HUDEP-2 (cell line): ENCODE data around the gene R3HDM1.
"Not testable (repeated sequence)": the region's sequence is repeated elsewhere in the genome, so short reads cannot be mapped to it uniquely, and the experiment has no call there.

Source experiments
- DNase-seq, 76 experiments: peaks; one replicate each; lab custom pipeline; 2025; ENCODE audit not compliant: unreplicated experiment in 76 of 76; lab: John Stamatoyannopoulos, UW

The R3HDM1 gene

DNA sequence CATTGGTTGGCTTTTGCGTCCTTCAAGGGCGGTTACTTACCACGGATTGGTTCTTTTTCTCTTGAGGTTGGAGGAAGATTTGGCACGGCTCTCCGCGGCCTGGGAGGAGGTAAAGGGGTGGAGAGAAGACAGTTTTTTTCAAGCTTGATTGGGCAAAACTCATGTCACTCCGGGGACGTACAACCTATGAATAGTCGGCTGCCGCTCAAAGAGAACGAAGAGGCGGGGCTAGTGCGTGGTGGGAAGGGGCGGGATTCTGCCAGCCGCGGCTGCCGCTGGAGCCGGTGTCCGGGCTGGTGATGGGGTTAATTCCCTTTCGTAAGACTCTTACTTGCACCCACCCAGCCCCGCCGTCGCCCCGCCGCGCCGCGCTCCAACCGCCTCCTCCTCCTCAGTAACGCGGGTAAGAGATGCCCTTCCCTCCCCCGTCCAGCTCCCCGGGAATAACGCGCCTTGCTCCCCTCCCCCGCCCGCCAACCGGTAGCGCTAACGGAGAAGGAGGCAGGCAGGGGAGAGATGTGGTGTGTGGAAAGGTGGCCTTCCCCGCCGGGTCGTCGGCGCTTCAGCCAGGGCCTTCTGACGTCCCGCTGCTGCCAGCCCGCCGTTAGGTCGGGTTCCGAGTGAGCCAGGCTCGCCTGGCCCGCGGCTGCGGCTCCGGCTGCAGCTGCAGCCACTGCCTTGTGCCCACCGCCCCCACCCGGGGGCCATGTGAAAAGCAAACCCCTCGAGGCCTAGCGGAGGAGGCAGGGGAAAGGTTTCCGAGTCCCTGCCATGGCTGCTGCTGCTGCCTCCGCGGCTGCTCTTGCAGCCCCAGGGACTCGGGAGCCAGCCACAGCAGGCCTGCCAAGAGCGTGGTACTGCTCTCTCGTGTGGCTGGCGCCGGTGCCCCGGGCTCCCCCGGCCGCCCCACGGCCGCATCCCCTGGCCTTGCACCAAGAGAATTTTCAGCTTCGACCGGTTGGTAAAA, at the start of gene R3HDM1:
Gene R3HDM1, plus strand, starts transcription at position 254 of the 967 bp plus-strand sequence. CDS start 73,362 bp downstream, outside the sequence.
- peak; percentile 46 to 99 (median 96) for DNase-seq

- no peak for DNase-seq
Observed at GRCh38 chr2:135485441-135485840, 45.8 kb upstream of the R3HDM1 start.

GRCh38 chr2:135490376-135490775, 40.9 kb upstream of the R3HDM1 start:
- no peak for DNase-seq

DNA sequence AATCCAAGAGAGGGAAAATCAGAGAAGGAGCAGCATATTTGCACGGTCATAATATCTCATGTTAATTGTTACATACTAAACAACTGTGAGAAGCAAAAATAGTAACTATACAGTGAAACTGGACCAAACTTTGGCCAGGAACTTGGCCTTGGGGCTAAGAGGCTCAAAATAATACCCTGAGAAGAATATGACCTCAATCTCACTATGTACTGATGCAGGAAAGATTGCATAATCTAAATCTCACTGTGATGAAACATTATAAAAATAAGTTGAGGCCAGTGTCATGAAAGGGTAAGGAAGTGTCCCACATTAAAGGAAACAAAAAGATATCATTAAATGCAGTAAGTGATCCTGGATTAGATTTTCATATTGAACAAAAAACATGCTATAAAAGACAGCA, 36.8 kb upstream of the R3HDM1 start:
- no peak for DNase-seq

DNA sequence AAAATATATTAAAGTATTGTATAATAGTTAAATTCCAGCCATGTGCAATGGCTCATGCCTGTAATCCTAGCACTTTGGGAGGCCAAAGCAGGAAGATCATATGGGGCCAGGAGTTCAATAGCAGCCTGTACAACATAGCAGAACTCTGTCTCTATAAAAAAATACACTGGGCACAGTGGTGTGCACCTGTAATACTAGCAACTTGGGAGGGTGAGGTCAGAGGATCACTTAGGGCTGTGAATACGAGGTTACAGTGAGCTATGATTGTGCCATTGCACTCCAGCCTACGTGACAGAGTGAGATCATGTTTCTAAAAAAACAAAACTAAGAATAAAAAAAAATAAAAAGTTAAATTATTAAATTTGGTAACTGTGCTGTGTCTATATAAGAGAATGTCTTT, 36.4 kb upstream of the R3HDM1 start:
- DNase-seq = no peak

DNA sequence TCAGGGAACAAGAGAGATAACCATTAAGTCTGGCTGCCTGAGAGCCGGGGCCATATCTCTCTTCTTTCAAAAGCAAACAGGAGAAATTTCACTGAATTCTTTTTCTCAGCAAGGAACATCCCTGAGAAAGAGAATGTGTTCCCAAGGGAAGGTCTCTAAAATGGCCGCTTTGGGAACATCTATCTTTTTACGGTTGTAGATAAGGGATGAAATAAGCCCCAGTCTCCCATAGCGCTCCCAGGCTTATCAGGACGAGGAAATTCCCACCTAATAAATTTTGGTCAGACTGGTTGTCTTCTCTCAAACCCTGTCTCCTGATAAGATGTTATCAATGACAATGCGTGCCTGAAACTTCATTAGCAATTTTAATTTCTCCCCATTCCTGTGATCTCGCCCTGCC, 32.7 kb upstream of the R3HDM1 start:
- DNase-seq = not testable (repeated sequence)

DNA sequence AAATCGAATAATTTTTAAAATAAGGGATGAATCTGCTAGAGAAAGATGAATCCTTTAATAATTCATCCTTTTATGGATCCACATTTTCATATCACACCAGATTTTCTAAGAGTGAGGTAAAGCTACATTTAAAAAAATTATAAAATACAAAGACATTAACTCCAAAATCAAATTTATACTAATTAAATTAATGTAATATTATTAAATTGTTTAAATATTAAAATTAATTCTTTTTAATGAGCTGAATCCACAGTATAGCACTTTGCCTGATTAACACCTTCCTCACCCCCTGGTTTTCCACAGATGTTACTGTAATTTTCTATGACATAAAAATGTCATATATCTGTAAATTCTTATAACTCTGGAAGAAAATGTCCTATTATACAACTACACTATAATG, 26.5 kb upstream of the R3HDM1 start:
- no peak for DNase-seq

GRCh38 chr2:135510577-135510976, 20.7 kb upstream of the R3HDM1 start:
- DNase-seq = no peak

DNA sequence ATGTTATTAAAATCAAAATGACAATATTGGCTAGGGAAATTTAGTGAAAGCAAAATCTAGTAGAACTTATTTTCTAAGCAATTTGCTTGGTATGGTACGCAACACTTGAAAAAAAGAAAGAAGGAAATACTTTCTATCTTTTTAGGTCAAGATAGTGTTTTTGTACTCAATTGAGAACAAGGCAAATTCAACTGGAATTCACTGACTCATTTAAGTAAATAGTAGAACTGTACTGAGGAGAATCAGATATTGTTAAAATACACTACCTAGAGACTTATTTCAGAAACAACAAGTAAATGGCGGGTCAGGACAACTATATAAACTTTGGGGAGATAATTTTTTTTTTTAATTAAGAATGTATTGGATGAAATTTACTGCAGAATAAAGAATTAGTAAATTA, 19.2 kb upstream of the R3HDM1 start:
- no peak for DNase-seq

DNA sequence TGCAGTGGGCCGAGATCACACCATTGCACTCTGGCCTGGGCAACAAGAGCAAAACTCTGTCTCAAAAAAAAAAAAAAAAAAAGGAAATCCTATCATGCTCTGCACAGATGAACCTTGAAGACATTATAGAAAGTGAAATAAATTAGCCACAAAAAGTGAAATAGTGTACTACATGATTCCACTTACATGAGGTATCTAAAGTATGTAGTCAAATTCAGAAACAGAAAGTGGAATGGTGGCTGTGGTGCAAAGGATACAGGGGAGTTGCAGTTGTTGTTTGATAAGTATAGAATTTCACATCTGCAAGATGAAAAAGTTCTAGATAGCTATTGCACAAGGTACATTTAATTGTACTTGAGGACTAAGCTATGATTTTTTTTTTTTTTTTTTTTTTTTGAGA, 5.5 kb upstream of the R3HDM1 start:
- DNase-seq = no peak

- DNase-seq = no peak
Observed at GRCh38 chr2:135528006-135528405, 3.3 kb upstream of the R3HDM1 start.

DNA sequence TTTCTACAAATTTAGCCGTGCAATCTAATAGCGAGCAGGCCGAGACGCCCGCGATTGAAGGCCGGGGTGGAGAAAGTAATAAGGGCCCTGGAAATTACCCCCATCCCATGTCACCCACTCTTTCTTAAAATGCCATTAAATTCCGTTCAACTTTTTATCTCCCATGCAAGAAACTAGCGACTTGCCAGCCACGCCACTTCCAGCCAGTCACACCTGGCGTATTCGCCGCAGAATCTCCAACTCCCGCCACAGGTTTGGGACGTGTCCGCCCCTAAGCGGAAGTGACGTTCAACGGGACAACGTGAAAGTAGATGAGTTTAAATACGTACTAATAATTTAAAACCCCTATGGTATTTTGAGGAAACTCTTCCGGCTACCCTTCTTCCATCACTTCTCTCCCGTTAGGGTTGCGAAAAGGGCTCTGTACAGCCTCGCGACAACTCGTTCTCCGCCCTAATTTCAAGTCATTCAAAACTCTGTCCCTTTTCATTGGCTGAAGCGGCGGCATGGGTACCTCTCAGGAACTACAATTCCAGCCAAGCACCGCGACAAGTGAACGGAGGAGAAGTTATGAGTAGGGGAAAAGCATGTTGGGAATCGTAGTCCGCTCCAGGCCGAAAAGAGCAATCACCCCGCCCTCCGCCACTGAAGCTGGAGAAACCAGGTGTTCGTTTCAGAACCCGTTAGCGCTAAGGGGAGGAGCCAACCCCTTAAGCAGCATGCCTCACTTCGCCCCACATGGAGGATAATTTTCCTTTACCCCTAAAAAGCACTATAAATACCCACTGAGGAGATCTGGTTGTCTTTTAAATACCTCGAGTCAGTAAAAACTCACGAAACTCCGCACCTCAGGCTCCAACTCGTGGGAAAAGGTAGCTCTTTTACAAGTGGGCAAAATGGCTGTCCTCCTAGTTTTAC, 712 bp upstream of the R3HDM1 start, which contains the start of gene ZRANB3:
Gene ZRANB3, minus strand, starts transcription at position 906 of the 918 bp plus-strand sequence.
- peak in 75 of 76 experiments; percentile 50 to 96 (median 90) for DNase-seq

DNA sequence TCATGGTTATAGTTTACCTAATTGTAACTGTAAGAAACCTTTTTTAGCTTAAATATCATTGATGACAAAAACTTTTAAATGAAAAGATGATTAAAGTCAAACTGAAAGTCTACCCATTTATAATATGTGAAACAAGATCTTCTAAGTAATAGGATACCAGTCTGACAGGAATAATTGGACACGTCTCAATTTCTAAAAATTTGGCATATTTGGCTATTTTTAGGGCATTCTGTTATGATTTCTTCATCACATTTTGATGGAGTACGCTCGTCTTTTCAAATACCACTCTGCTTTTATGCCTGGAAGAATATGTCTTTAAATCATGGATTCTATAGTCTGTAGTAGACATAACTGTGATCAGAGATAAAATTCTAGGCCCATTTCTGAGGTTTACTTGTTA, 1.3 kb downstream of the R3HDM1 start:
- DNase-seq = no peak

GRCh38 chr2:135533545-135533944, 2.3 kb downstream of the R3HDM1 start:
- DNase-seq = not testable (repeated sequence)

DNA sequence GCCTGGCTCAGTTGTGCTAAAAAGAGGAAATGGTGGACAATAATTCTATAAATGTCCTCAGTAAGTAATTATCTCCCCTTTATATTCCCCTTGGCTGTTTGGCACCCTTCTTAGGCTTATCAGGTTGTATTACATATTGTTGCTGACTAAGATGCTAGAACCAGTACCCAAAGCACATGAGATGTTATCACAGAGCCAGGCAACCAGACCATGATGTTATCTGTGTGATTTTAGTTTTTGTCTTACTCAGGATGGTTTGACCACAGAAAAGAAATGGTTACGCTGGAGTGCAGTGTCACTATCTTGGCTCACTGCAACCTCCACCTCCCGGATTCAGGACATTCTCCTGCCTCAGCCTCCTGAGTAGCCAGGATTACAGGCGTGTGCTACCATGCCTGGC, 15.2 kb downstream of the R3HDM1 start:
- no peak for DNase-seq

GRCh38 chr2:135547311-135547710, 16.0 kb downstream of the R3HDM1 start:
- no peak for DNase-seq

- no peak for DNase-seq
Observed at GRCh38 chr2:135551356-135551755, 20.1 kb downstream of the R3HDM1 start.

GRCh38 chr2:135552887-135553286, 21.6 kb downstream of the R3HDM1 start:
- no peak for DNase-seq

GRCh38 chr2:135555311-135555710, 24.0 kb downstream of the R3HDM1 start:
- DNase-seq = no peak

GRCh38 chr2:135557530-135557929, 26.2 kb downstream of the R3HDM1 start:
- peak in 4 of 76 experiments; percentile 3 to 16 (median 8) for DNase-seq

DNA sequence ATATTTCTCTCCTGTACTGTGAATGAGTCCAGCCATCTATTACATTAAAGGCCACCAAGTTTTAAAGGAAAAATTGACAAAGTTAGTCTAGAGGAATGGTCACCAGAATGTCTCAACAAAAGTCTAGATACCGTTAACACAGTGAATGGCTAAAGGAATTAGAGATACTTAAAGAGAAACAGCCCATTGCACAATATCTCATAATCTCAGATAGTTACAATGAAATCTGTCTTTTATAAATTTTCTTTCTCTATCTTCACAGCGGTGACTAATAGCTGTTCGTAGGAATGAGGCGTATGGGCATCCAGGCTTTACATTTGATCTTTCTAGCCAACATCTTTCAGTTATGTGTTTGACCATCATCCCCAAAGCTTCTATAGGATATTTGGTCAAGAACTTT, 30.6 kb downstream of the R3HDM1 start:
- DNase-seq = no peak
